Activated CD4-positive, alpha-beta T cell treated with anti-CD3 and anti-CD28 coated beads for 24 hours (primary cell): ENCODE results near the gene MLIP.

Experiments used
- DNase-seq, 2 donors: peaks; one replicate each; pipeline ENCODE4 v3.0.0-alpha.2; 2020; ENCODE audit warnings: low read depth in 2 of 2

MLIP gene

DNA sequence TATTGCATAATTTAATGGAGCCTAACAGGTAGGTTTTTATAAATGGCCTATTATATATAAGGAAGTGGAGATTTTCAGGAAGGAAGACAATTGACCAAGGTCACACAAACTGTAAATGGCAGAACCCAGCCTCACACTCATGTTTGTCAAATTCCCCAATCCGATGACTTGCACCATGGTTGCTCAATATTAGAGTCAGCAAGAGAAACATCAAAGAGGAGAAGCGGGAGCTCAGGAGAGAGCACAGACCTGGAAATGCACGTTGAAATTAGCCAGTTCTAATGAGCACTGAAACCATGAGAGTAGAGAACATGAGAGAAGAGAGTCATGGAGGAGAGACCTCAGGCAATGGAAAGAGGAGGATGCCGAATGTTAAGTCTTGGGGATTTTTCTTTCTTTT, 13.5 kb upstream of the MLIP start:
- no peak for DNase-seq

DNA sequence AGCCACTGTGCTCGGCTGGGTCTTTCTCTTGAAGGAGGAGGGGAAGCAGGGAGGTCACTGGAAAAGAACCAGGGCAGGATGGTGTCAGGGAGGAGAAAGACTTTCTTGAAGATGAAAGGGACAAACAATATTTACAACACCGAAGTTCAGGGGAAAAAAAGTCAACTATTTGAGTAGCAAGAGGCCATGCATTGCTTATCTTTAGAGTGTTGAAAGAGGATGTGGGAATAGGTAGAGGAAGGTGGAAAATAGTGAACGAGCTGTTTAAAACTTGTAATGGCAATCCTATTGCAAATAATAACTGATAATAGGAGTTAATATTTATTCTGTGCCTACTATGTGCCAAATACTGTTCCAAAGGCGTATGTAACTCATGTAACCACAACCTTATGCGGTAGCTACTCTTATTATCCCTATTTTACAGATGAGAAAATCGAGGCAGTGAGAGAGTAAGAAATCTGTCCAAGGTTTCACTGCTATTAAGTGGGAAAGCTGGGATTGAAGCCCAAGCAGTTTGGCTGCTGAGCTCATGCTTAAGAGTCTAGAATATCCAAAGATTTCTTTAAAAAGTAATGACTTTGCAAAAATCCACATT, 12.7 kb upstream of the MLIP start:
- no peak for DNase-seq

DNA sequence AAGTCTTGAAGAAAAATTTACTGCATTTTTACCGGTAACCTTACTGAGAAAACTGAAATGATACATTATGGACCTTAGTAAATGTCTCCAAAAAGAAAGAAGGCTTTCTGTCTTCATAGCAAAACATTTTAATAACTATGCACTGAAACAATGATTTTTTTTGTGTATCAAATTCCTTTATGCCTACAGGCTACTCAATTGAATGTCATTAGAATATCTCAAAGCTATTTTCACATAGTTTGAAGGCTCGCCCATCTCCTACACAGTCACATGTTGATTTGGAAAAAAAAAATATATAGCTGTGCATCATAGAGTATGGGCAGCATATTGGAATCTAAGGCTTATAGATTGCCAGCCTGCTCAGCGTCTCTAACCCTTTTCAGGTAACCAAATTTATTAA, 12.0 kb upstream of the MLIP start:
- no peak for DNase-seq

DNA sequence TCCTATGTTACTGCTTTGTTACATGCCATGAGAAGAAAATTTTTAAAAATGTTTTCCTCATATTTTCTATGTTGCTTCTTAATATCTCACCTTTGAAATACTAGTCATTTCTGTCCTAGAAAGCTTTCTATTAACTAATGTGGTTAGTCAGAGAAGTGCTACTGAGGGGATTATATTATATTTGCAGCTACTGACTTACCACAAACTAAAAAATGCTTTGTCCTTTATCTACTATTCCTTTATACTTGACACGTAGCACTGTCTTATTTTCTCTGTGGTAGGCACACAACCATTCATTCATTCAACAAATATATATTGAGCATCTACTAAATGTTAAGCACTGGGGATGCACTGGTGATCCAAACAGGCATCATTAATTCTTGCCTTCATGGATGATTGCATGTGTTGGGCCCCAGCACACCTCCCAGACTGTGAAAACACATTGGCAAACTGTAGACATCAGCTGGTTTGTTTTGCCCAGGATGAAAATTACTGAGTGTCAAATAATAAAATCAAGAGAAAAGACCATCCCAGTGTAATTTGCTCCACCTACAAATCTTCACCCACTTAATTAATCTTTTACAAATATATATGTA, 10.7 kb upstream of the MLIP start:
- DNase-seq, result no peak

DNA sequence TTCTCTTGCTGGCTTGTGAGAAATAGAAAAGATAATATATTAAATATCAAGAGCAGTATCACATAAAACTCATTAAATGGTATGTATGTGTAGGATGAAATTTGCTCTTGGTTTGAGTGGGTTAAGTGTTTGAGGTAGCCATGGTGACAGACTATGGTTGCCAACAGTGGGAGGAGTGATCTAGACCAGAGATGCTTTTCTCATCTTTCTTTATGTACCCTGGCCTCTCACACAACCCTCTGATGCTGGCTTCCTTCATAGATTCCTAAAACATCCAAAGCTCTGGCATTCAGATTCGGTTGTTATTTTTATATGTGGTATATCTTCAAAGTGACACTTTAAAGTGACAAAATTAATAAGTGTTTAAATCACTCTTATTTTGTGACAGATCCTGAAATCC, 9.0 kb upstream of the MLIP start:
- no peak for DNase-seq

DNA sequence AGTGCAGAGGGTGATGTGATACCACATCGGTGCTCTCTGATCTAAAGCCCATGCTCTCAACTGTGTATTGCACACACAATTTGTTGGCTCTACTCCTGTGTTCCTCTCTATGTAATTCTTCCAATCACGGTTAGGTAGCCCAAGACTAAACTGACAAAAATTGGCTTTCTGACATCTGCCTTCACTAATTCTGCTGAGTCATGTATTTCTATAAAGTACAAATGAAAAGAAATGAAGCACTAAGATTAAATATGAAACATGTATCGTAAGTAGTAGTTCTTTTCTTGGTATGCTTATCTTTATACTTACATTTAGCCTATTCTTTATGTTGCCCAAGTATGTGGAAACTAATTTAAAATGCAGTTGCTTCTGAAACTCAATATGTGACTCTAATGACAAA, 7.7 kb upstream of the MLIP start:
- no peak for DNase-seq

DNA sequence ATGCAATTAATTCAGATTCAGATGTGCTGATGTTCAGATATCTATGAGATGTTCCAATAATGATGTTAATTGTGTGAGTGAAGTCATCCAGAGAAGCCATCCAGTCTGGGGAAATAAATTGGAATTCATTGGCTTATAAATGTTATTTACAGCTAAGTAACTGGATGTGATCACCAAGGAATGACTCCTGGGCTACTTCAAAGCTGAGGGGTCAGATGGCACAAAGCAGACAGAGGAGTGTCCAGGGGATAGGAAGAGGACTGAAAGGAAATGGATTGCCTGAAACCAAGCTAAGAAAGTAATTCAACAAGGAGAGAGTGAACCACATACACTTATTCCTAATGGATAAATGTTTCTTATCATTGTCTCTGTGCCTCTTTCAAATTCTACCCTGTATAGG, 4.5 kb upstream of the MLIP start:
- no peak for DNase-seq

DNA sequence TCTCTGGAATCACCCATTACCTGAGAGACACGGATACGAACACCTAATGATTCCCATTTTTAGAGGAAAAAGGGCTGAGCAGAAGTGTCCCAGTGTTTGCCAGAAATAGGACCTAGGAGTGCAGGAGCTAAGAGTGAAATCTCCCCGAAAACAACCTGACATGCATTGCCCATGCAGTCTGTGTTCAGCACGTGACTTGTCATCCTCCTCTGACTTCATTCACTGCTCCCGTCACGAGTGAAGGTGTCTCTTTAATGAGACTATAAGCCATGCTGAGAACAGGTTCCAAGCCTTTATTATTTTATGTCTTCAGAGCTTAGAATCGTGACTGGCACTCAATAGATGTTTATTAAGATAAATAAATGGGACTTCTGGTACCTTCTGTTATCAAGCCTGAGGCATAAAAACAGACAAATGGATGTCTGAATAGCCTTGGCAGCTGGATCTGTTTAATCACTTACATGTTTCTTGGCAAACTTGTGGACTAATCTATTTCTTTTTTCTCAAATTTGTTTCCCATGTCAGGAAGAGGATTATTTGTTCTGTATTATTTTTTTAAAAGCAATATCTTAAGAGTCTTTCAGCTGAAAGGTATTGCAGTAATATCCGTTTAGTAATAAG, 3.7 kb upstream of the MLIP start:
- no peak for DNase-seq

DNA sequence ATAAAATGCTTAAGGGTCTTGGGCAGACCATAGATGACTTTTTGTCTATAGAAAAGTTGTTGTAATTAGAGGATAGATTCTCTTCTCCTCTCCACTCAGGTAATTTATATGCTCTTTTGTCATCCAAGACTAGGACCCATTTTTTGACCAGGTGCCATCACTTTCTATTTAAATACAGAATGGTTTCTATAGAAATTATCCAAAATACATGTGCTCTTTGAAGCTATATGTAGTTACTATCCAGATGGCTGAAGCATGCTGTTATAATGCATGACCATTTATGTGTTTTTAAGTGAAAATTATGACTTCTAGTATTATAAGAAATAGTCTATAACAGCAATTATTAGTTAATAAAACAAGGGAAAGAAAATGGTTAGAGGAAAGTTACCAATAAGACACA, 3.0 kb upstream of the MLIP start:
- no peak for DNase-seq

DNA sequence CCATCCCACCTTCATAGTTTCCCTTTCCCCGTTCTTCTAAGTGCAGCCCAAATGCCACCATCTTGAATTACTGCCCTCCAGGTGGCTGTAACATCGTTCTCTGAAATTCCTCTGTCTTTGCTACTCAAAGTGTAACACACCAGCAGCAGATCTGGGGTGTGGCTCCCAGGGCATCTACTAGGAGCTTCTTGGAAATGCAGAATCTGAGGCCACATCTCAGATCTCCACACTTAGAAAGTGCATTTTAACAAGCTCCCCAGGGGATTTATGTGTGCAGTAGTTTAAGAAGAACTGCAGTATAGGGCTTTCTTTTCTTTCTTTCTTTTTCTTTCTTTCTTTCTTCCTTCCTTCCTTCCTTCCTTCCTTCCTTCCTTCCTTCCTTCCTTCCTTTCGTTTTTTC, 1.7 kb upstream of the MLIP start:
- no peak for DNase-seq

DNA sequence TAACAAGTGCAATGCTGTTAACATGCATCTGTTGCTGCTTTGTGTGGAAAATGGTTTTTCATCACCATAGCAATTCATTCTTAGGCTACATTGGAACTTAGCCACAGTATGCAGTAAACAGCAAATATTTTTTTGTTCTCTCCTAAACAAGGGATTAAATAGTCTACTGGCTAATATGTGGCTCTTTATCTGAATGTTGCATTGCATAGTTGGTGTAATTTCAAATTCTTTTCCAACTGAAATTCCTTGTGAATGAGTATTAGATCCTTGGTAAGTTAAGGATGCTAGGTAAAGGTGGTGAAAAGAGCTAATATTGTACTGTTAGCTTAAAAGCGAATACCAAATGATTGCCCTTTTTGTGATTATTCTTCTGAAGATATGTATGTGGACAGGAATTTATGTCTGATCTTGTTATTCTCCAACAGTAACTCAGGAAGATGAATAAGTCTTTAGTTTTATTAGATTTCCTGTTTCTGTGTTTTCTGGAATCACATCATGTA, 958 bp downstream of the MLIP start:
- no peak for DNase-seq

DNA sequence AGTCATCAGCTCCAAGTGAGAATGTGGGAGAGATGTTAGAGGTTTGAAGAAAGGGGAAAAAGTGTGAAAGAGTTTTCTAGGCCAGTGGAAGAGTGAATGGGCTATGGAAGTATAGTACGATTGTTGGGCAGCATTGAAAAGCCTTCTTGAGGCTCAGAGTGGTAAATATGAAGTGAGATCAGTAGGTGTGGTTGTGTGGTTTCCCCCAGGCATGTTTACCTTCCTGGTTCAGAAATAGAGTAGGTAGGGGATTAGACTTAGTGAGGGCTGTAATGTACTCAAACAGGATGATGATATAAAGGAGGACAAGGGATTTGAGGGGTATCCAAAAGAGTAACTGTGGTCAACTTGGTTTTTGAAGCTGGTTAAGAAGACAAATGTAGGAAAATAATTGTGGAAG, 3.7 kb downstream of the MLIP start:
- DNase-seq, result no peak

DNA sequence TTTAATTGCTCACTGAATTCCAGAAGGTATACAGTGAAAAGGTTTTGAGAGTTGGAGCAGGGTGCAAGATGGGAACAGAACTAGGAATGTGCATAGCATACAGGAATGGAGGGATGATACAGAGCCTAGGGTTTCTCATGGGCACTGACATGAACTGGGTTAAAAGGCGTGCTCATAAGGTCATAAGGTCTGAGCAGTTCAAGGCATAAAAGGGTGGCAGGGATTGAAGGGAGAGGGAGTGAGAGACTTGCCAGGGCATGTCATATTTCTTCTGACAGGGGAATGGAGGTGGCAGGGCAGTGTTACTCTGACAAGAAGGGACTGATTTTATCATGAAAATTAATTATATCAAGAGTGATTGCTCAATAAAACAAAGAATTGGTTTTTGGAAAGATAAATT, 4.7 kb downstream of the MLIP start:
- DNase-seq, result no peak

DNA sequence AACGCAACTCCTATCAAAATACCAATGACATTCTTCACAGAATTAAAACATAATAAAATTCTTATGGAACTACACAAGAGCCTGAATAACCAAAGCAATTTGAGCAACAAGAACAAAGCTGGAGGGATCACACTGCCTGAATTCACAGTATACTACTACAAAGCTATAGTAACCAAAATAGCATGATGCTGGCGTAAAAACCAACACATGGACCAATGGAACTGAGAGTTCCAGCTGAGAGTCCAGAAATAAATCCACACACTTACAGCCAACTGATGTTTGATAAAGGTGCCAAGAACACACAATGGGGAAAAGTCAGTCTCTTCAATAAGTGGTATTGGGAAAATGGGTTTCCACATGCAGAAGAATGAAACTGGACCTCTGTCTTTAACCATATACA, 6.9 kb downstream of the MLIP start:
- no peak for DNase-seq

DNA sequence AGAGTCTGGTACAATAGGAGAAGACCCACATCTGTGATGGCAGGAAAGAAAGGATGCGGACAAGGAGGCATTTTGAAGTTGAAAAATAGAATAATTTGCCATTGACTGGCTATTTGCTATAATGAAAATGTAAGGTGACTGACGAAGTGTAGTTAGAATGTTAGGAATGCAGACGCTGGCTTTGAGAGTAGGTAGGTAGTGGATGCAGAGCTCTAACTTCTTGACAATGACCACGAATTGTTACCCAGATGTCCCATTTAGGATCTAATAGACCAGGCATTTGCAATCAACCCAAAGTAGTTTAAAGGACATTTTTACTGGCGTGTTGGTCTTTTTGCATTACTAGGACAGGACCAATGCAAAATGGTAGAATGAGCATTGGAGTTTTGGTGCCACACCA, 14.2 kb downstream of the MLIP start:
- no peak for DNase-seq

DNA sequence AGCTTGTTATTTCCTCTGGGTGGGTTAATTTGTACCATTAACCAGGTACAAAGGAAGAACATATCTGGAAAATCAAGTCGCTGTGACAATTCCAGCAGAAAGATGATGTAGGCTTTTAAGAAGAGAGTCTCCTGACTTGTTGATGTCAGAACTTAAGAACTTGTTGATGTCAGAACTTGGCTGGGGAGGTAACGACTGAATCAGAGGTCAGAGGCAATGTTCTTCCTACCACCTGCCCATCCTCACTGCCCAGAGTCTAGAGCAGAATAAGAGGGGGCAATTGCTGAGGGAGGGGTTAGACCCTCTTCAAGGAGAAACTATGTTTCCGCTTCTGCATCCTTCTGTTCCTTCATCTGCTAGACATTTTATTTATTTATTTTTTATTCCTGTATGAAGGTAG, 18.9 kb downstream of the MLIP start:
- DNase-seq, result no peak

DNA sequence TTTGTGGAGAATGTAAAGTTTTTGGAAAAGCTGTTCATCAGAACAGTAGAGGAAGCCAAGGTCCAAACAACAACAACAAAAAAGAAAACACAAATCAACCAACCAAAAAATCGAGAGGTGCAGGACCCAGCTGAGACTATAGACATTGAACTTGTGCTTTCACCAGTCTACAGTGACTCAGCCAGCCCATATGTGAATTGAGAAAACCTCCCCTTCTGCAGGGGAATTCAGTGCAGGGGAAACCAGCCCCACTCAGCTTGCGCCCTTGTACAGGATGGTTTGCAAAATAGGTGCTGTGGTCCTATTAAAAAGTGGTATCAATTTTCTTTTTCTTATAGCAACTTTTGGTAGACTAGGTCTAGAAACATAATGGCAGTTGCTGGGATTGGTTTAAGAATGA, 21.3 kb downstream of the MLIP start:
- DNase-seq, result no peak

DNA sequence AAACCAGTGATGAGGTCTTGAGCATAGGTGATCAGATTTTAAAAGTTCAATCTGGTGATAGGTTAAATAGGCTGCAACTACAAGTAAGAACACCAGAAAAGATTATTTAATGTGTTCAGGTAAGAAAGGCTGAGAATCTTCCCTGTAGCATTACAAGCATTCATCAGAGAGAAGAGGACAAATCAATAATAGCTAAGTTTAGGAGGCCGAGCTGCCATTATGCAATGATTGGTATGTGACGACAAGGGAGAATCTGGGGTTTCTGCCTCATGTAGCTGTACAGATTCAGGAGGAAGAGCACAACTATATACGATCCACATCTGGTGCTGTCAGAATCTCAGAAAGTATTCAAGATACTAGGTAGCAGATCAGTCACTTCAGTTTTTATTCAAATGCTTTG, 21.9 kb downstream of the MLIP start:
- DNase-seq, result no peak

DNA sequence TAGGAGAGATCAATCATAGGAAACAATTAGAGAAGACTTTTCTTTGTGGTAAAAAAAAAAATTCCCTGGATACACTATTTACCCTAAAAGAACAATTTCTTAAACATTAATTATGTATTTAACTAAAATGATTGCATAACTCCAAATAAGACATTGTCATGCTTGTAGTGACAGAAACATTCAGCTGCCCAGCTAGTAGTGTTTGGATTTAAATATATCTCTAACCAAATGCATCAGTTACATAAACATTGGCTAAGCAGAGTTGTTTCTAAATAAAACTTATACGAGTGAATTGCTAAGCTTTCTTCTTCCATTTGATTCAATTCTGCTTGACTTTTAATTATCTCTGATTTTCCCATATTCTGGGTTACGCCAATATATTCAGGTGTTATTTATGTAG, 23.7 kb downstream of the MLIP start:
- no peak for DNase-seq

DNA sequence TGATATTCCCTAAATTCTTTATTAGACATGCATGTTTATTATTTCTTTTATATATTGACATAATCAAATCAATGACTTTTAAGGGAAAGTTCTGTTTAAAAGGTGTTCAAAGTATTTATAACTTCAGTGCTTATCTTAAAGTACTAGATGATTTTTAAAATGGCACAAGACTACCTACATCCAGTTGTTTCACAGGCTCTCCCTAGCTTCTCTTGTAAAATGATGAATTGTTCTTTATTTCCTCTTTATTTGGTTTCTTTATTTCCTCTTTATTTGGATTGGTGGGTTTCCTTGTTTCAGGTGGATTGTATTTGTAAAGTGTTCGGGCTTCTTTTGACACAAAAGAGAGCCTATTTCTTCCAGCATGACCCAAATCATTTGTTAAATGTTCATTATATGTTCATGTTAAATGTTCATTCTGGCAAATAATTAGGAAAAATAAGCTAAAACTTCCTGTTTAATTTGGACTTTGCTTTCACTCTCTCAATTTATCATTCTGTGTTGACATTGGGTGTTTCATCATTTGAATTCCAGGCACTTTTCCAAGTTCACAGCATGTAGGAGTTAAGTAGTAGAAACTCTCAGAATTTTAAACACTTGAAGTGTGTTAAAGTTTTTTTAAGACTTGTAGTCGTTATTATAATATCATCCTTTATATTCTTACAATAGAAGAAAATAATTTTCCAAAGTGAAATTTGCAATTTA, 24.6 kb downstream of the MLIP start:
- DNase-seq, result no peak

DNA sequence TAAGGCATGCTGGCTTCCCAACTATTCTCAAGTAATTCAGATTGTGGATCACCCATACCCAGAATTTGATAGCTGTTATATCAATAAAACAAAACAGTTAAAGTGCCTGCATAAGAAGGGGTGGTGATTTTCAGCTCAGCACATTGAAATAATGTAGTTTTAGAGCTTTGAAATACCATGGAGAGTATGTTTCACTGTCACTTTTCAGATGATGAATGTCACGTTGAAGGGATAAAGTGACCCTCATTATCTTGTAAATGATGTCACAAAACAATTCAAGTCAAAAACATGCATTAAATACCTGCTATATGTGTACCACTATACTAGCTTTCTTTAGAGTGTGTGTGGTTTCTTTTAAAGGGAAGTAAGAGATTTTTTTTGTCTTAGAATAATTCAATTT, 27.6 kb downstream of the MLIP start:
- no peak for DNase-seq

DNA sequence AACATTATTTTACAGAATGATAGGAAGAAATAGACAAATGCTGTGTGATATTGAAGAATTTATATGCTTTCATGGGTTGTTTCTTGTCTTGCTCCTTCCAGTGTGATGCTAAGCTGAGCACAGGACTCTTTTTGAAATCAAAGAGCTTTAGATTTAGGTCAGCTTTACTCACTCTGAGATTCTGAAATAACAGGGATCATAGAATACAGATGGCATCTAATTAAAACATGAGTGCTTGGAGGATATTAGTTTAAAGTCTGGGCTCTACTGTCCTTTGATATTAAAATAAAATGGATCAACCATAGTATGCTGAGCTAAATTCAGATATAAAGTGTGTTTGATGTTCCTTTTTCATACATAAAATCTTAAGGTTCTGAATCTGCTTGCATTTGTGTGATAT, 29.6 kb downstream of the MLIP start:
- DNase-seq, result no peak

DNA sequence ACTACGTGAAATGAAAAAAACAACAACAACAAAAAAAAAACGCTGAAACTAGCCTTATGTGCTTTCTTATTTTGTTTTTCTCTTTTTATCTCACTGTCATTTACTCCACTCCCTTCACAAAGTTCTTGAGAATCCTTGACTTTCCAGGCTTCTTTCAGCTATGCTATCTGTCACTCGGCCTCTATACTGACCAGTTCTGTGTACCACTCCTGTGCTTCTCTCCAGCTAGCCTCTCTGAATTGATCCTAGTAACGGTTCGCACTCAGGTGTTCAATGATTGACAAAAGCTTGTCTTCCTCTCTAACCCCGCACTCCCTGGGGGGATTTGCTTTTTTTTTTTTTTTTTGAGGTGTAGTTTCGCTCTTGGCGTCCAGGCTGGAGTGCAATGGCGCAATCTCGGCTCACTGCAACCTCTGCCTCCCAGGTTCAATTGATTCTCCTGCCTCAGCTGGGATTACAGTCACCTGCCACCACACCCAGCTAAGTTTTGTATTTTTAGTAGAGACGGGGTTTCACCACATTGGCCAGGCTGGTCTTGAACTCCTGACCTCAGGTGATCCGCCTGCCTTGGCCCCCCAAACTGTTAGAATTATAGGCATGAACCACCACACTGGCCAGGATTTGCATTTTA, 31.8 kb downstream of the MLIP start:
- DNase-seq, result no peak
